ENCODE data around the gene RNPEPL1.

DNA sequence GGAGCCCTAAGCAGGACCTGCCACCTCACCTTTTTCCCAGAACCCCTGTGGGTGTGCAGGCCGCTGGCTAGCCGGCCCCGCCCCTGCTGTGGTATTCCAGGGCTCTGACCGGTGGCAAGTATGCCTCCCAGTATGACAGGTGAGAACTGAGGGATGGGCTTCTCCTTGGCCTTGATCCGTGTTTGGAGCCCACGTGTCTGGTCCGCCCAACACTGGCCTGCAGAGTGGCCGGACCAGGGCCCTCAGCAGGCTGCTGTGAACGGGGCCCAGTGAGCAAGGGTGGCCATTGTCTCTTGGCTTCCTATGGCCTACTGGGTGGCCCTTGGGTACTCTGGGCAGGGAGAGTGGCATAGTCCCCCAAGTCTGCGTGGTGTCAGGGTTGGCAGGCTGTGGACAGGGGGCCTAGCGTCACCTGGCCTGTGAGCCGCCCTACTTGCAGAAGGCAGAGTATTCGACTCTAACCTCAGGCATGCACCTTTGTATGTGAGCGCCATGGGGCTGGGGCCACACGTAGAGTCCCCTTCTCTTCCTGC, 1.8 kb downstream of the RNPEPL1 start:
- TF ChIP-seq, protein P1, sequence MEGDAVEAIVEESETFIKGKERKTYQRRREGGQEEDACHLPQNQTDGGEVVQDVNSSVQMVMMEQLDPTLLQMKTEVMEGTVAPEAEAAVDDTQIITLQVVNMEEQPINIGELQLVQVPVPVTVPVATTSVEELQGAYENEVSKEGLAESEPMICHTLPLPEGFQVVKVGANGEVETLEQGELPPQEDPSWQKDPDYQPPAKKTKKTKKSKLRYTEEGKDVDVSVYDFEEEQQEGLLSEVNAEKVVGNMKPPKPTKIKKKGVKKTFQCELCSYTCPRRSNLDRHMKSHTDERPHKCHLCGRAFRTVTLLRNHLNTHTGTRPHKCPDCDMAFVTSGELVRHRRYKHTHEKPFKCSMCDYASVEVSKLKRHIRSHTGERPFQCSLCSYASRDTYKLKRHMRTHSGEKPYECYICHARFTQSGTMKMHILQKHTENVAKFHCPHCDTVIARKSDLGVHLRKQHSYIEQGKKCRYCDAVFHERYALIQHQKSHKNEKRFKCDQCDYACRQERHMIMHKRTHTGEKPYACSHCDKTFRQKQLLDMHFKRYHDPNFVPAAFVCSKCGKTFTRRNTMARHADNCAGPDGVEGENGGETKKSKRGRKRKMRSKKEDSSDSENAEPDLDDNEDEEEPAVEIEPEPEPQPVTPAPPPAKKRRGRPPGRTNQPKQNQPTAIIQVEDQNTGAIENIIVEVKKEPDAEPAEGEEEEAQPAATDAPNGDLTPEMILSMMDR (IDR thresholded peaks at IDR 0.05; ENCODE audit: insufficient read depth, low read length, poor library complexity, severe bottlenecking), result no peak
- TF ChIP-seq EZH2phosphoT487 (conservative IDR thresholded peaks at IDR 0.05; ENCODE audit: low read length), result no peak
